MM.1S (cell line): ENCODE results near the gene CCSAP.

Experiments
- DNase-seq: peaks from one replicate; pipeline ENCODE4 v3.0.0-alpha.2; 2015
- H2AFZ ChIP-seq: fragments of 300-600 bp; sonication (generic); 2 replicates; pipeline ENCODE4 v1.6.0; 2016; ENCODE audit warnings: antibody characterized with exemption, low read length
- H3F3A ChIP-seq: fragments of 300-600 bp; sonication (generic); 2 replicates; pipeline ENCODE4 v1.6.1; 2016; ENCODE audit warnings: mild to moderate bottlenecking, antibody characterized with exemption, low read length, moderate library complexity, mixed read lengths; ENCODE audit not compliant: insufficient read depth
- H3K27ac ChIP-seq: fragments of 300-600 bp; sonication (generic); 2 replicates; pipeline ENCODE4 v1.5.1; 2016; ENCODE audit warnings: mild to moderate bottlenecking, low read length
- H3K27me3 ChIP-seq: fragments of 300-600 bp; sonication (generic); replicated peaks from 2 replicates; pipeline ENCODE4 v1.6.0; 2016; ENCODE audit warnings: low read length; ENCODE audit not compliant: insufficient read depth
- H3K36me3 ChIP-seq: fragments of 300-600 bp; sonication (generic); replicated peaks from 2 replicates; pipeline ENCODE4 v1.6.1; 2016; ENCODE audit warnings: mild to moderate bottlenecking, low read length, mixed read lengths; ENCODE audit not compliant: insufficient read depth
- H3K4me1 ChIP-seq: fragments of 300-600 bp; sonication (generic); 2 replicates; pipeline ENCODE4 v1.6.1; 2016; ENCODE audit warnings: low read length, mixed read lengths
- H3K4me2 ChIP-seq: fragments of 300-600 bp; sonication (generic); 2 replicates; pipeline ENCODE4 v1.6.0; 2016; ENCODE audit warnings: low read depth, low read length
- H3K4me3 ChIP-seq: fragments of 300-600 bp; sonication (generic); 2 replicates; pipeline ENCODE4 v1.5.1; 2016; ENCODE audit warnings: low read length, mixed read lengths
- H3K79me2 ChIP-seq: fragments of 300-600 bp; sonication (generic); 2 replicates; pipeline ENCODE4 v1.6.1; 2016; ENCODE audit warnings: mixed run types, low read length, mixed read lengths
- H3K9ac ChIP-seq: fragments of 300-600 bp; sonication (generic); 2 replicates; pipeline ENCODE4 v1.6.1; 2016; ENCODE audit warnings: low read length, mixed read lengths
- H3K9me2 ChIP-seq: fragments of 300-600 bp; sonication (generic); replicated peaks from 2 replicates; pipeline ENCODE4 v1.6.1; 2016; ENCODE audit warnings: mild to moderate bottlenecking, low read length, mixed read lengths; ENCODE audit not compliant: insufficient read depth
- H3K9me3 ChIP-seq: fragments of 300-600 bp; sonication (generic); replicated peaks from 2 replicates; pipeline ENCODE4 v1.6.1; 2016; ENCODE audit warnings: mild to moderate bottlenecking, low read length, mixed read lengths; ENCODE audit not compliant: insufficient read depth
- H4K20me1 ChIP-seq: fragments of 300-600 bp; sonication (generic); 2 replicates; pipeline ENCODE4 v1.6.1; 2016; ENCODE audit warnings: mild to moderate bottlenecking, low read length, moderate library complexity, mixed read lengths; ENCODE audit not compliant: insufficient read depth
- CTCF ChIP-seq: fragments of 300-600 bp; sonication (generic); IDR thresholded peaks from 2 replicates; pipeline ENCODE4 v1.5.1; 2016; ENCODE audit warnings: antibody characterized with exemption, low read length, mixed read lengths
- EZH2 ChIP-seq: fragments of 300-600 bp; sonication (generic); optimal IDR thresholded peaks from 2 replicates; pipeline ENCODE3; 2017; ENCODE audit warnings: low read depth, mild to moderate bottlenecking, antibody characterized with exemption, low read length, mixed read lengths
- EZH2phosphoT487 ChIP-seq: fragments of 300-600 bp; sonication (generic); IDR thresholded peaks from 2 replicates; pipeline ENCODE4 v1.6.1; 2018; ENCODE audit warnings: antibody characterized with exemption, low read length

CCSAP gene

GRCh38 chr1:229298420-229298819 is 44.4 kb downstream of the CCSAP start:
- DNase-seq = no peak
- no peaks in the 10 kb centered on the region for H3F3A ChIP-seq
- H2AFZ ChIP-seq = no peak overlapping the region
- TF ChIP-seq EZH2 (no peak), CTCF (no peak), EZH2phosphoT487 (no peak)
- no peaks in the 10 kb centered on the region for H4K20me1 ChIP-seq
- H3K9me3 ChIP-seq = no peaks in the 10 kb centered on the region
- no peaks in the 10 kb centered on the region for H3K79me2 ChIP-seq
- no peaks in the 10 kb centered on the region for H3K9me2 ChIP-seq
- H3K9ac ChIP-seq = no peak overlapping the region
- H3K4me2 ChIP-seq = no peak overlapping the region
- no peaks in the 10 kb centered on the region for H3K27me3 ChIP-seq
- no peak overlapping the region for H3K4me3 ChIP-seq
- no peak overlapping the region for H3K27ac ChIP-seq
- H3K4me1 ChIP-seq = no peaks in the 10 kb centered on the region
- H3K36me3 ChIP-seq = no peaks in the 10 kb centered on the region; the same call in 1 of the 2 replicates

DNA sequence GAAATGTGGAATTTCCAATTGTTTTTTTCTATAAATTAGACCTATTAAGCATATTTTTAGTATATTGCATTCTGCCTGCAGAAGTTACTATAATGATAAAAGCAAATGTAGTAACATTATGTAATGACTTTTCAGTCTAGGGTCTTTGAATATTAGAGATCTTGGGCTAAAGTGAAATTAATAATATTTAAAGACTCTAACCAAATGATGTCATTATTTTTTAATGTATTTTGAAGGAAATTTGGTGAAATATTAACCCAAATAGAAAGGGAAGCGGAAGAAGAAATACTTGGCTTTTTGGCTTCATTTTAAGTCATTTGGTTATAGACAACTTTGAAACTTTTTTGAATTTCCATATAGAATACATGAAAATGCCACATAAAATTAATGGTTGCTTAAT is 45.1 kb downstream of the CCSAP start:
- no peak for DNase-seq
- Histone ChIP-seq H3F3A (no peaks in the 10 kb centered on the region), H4K20me1 (no peaks in the 10 kb centered on the region), H3K79me2 (no peaks in the 10 kb centered on the region), H3K9me3 (no peaks in the 10 kb centered on the region), H3K4me3 (no peak overlapping the region), H3K27me3 (no peaks in the 10 kb centered on the region), H3K4me1 (no peaks in the 10 kb centered on the region), H2AFZ (no peak overlapping the region), H3K27ac (no peak overlapping the region), H3K4me2 (no peak overlapping the region), H3K9ac (no peak overlapping the region), H3K9me2 (no peaks in the 10 kb centered on the region), H3K36me3 (no peaks in the 10 kb centered on the region; the same call in 1 of the 2 replicates)
- TF ChIP-seq EZH2 = no peak
- no peak for TF ChIP-seq CTCF
- TF ChIP-seq EZH2phosphoT487 = no peak

DNA sequence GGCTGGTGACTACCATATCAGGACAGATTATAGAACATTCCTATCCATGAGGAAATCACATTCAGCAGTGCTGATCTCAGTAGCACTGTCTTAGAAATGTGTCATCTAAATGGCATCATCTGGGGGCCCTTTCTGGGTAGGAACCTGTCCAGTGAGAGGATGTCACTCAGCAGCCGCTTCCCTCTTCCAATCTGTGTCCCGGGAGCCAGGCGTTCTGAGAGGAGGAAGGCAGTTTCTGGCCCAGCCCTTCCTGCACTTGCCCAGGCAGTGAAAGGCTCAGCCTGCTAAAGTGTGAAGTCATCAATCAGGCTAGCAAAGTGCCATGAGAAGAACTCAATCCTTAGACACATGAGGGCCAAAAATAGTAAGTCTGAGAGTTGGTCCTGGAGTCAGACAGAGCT is 46.3 kb downstream of the CCSAP start:
- no peaks in the 10 kb centered on the region for H3K27me3 ChIP-seq
- TF ChIP-seq CTCF = no peak
- no peaks in the 10 kb centered on the region for H3K9me2 ChIP-seq
- no peaks in the 10 kb centered on the region; the same call in 1 of the 2 replicates for H3K36me3 ChIP-seq
- no peak overlapping the region for H2AFZ ChIP-seq
- no peaks in the 10 kb centered on the region for H4K20me1 ChIP-seq
- H3K4me1 ChIP-seq = no peaks in the 10 kb centered on the region
- no peak for DNase-seq
- no peaks in the 10 kb centered on the region for H3K9me3 ChIP-seq
- no peak overlapping the region for H3K9ac ChIP-seq
- H3K79me2 ChIP-seq = no peaks in the 10 kb centered on the region
- no peak overlapping the region for H3K27ac ChIP-seq
- no peaks in the 10 kb centered on the region for H3F3A ChIP-seq
- H3K4me3 ChIP-seq = no peak overlapping the region
- H3K4me2 ChIP-seq = no peak overlapping the region
